Retinal pigment epithelial cell (primary cell): ENCODE data around the gene TANGO6.
A peak's percentile ranks its signal among the peaks of the same experiment; 100 is the strongest.

Source experiments
- DNase-seq: peaks from one replicate; pipeline ENCODE4 v3.0.0-alpha.2; 2010; ENCODE audit warnings: low read depth
- H3K4me3 ChIP-seq: 2 replicates; pipeline ENCODE4 v1.5.1; 2011; ENCODE audit warnings: mild to moderate bottlenecking, low read length, control low read depth, moderate library complexity
- TF ChIP-seq, protein P1 (sequence below): conservative IDR thresholded peaks from 2 replicates; pipeline ENCODE4 v1.5.1; 2011; ENCODE audit warnings: low read depth, low read length, control low read depth, inconsistent platforms

Gene TANGO6

DNA sequence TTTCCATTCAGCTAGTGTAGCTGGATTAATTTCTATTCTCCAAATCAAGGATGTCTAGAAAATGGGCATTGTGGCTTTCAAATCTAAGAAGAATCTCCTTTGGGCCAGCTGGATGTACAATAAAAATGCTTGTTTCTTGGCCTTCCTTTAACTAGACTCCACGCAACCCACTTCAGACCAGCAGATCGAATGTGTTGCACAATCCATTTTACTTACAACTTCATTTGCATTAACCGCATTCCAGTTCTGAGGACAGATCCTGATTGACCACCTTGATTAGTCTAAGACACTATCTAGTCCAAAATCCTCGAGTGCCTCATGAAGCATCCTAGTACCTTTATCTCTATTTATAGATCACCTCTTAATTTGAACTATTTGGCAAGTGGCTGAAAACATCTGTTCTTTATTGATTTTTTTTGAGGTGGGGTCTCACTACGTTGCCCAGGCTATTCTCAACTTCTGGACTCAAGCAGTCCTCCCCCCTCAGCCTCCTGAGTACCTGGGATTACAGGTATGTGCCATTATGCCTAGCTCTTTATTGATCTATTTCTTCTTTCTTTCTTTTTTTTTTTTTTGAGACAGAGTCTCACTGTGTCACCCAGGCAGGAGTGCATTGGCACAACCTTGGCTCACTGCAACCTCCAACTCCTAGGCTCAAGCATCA is 241.8 kb downstream of the TANGO6 start:
- DNase-seq = no peak
- H3K4me3 ChIP-seq = no peak overlapping the region
- TF ChIP-seq, protein P1, sequence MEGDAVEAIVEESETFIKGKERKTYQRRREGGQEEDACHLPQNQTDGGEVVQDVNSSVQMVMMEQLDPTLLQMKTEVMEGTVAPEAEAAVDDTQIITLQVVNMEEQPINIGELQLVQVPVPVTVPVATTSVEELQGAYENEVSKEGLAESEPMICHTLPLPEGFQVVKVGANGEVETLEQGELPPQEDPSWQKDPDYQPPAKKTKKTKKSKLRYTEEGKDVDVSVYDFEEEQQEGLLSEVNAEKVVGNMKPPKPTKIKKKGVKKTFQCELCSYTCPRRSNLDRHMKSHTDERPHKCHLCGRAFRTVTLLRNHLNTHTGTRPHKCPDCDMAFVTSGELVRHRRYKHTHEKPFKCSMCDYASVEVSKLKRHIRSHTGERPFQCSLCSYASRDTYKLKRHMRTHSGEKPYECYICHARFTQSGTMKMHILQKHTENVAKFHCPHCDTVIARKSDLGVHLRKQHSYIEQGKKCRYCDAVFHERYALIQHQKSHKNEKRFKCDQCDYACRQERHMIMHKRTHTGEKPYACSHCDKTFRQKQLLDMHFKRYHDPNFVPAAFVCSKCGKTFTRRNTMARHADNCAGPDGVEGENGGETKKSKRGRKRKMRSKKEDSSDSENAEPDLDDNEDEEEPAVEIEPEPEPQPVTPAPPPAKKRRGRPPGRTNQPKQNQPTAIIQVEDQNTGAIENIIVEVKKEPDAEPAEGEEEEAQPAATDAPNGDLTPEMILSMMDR = no peak

GRCh38 chr16:69087161-69087581 is 243.8 kb downstream of the TANGO6 start:
- no peak for DNase-seq
- TF ChIP-seq, protein P1 = no peak
- no peak overlapping the region for H3K4me3 ChIP-seq

- H3K4me3 ChIP-seq = no peak overlapping the region
- TF ChIP-seq, protein P1 = no peak
- no peak for DNase-seq
Observed at GRCh38 chr16:69088684-69089083, 245.4 kb downstream of the TANGO6 start.

DNA sequence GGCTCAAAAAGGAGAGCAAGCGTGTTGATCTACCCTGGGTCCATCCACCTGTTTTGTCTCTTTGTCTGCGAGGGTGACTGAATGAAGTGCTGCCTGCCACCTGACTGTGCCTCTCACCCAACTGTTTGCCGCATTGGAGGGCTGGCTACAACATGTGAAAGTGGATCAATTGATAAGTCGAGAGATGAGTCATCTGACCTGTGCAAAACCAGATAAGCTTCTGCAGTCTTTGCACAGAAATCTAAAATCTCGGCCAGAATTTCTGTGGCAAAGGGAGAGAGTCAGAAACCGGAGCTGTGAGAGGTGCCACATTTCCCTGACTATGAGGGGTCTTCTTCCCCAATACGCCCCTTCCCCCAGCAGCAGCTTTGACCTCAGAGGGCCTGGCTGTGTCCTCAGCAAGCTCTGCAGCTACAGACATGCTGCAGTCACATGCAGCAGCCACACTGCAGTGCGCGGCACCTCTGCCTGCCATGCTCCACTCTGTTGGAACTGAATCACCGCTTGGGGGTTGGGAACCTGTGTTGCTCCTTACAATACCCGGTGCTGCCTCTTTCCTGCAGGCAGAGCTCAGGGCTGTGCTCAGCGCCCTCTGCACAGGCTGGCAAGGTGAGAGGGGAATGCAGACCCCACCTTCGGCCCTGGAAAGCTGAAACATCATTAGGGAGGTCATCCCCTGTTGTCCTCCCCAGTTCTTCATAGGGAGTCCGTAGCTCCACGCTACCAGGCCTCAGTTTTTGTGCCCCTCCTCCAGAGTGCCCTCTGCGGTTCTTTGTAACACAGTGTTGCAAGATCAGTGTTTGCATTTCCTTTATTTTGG is 246.0 kb downstream of the TANGO6 start:
- DNase-seq = peak; percentile 39
- no peak overlapping the region for H3K4me3 ChIP-seq

GRCh38 chr16:69093974-69094373 is 250.6 kb downstream of the TANGO6 start:
- TF ChIP-seq, protein P1 = no peak
- H3K4me3 ChIP-seq = no peak overlapping the region
- no peak for DNase-seq

More for the DNA sequence above, 246.0 kb downstream of the TANGO6 start:
- TF ChIP-seq, protein P1 = no peak

- H3K4me3 ChIP-seq = no peak overlapping the region
- TF ChIP-seq, protein P1 = no peak
- no peak for DNase-seq
Observed at GRCh38 chr16:69094501-69094900, 251.2 kb downstream of the TANGO6 start.
